ENCODE measurements around the gene FAM20A.

DNA sequence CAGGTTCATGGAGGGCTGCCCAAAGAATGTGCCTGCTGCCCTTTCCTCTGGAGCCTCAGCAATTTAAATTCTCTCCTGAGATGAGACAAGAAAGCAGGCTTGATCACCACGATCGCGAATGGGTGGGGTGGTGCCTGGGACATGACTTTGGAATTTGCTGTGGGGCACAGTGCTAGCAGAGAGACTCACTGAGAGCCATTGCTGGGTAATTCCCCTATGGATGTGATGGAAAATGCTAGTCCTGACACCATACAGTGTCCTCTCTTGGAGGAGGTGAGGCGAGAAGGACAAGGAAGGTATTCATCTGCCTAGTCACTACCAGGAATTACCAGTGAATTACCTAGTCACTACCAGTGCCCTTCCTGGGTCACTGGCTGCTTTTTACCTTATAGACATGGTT is 15.5 kb downstream of the FAM20A start:
- TF ChIP-seq, protein P1, sequence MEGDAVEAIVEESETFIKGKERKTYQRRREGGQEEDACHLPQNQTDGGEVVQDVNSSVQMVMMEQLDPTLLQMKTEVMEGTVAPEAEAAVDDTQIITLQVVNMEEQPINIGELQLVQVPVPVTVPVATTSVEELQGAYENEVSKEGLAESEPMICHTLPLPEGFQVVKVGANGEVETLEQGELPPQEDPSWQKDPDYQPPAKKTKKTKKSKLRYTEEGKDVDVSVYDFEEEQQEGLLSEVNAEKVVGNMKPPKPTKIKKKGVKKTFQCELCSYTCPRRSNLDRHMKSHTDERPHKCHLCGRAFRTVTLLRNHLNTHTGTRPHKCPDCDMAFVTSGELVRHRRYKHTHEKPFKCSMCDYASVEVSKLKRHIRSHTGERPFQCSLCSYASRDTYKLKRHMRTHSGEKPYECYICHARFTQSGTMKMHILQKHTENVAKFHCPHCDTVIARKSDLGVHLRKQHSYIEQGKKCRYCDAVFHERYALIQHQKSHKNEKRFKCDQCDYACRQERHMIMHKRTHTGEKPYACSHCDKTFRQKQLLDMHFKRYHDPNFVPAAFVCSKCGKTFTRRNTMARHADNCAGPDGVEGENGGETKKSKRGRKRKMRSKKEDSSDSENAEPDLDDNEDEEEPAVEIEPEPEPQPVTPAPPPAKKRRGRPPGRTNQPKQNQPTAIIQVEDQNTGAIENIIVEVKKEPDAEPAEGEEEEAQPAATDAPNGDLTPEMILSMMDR (IDR thresholded peaks at IDR 0.05) = no peak
- TF ChIP-seq EZH2 (IDR thresholded peaks at IDR 0.05; ENCODE audit: borderline replicate concordance, insufficient read depth, low read depth, low read length, poor library complexity, severe bottlenecking) = no peak

All from B cell (primary cell).